A549 (cell line): ENCODE measurements around the gene SMTNL2.

Experiments used
- CTCF ChIP-seq: fragments of >200 bp; sonication (Bioruptor Twin); formaldehyde crosslinking; IDR thresholded peaks from 3 replicates; pipeline ENCODE4 v1.5.1; 2016
- EP300 ChIP-seq, 2 experiments: fragments of >200 bp; sonication (Bioruptor Twin); formaldehyde crosslinking; IDR thresholded peaks; 2 replicates in 1 of 2; 3 replicates in 1 of 2; pipeline ENCODE4 v1.6.1; 2016 to 2017
- ESRRA ChIP-seq: fragments of 150-350 bp; IDR thresholded peaks from 2 replicates; pipeline ENCODE4 v1.6.1; 2014; ENCODE audit warnings: mild to moderate bottlenecking, low read length, borderline replicate concordance
- FOSL2 ChIP-seq, 2 experiments: fragments of 450-650 bp in 1 of 2; fragments of >200 bp in 1 of 2; sonication (Bioruptor Twin) in 1 of 2; formaldehyde crosslinking; IDR thresholded peaks; 2 replicates each; pipeline versions ENCODE4 v1.5.0 to v1.6.1; 2016 to 2020; ENCODE audit warnings: mild to moderate bottlenecking in 1 of 2, moderate library complexity in 1 of 2
- HMGXB4 ChIP-seq: fragments of 250-450 bp; sonication (Bioruptor Pico); IDR thresholded peaks from 2 replicates; pipeline ENCODE4 v1.5.0; 2021; ENCODE audit warnings: mild to moderate bottlenecking, moderate library complexity, borderline replicate concordance
- JUN ChIP-seq, 2 experiments: fragments of >200 bp; sonication (Bioruptor Twin); formaldehyde crosslinking; IDR thresholded peaks; 2 replicates in 1 of 2; 3 replicates in 1 of 2; pipeline ENCODE4 v1.6.1; 2016 to 2017
- MYC ChIP-seq: IDR thresholded peaks from 2 replicates; pipeline ENCODE4 v1.6.1; 2012; ENCODE audit warnings: mild to moderate bottlenecking, inconsistent platforms, low read length, improper control_type of control experiment, borderline replicate concordance
- PHF8 ChIP-seq: fragments of 200-600 bp; sonication (generic); IDR thresholded peaks from 2 replicates; pipeline ENCODE4 v1.6.1; 2016; ENCODE audit warnings: low read depth, mild to moderate bottlenecking, antibody characterized with exemption, moderate library complexity, borderline replicate concordance
- POLR2A ChIP-seq: IDR thresholded peaks from 2 replicates; pipeline ENCODE4 v1.6.1; 2012; ENCODE audit warnings: mild to moderate bottlenecking, low read length
- SMC3 ChIP-seq: fragments of >200 bp; sonication (Bioruptor Twin); formaldehyde crosslinking; IDR thresholded peaks from 3 replicates; pipeline ENCODE4 v1.6.1; 2018; ENCODE audit warnings: inconsistent platforms
- ZC3H11A ChIP-seq: fragments of 450-650 bp; IDR thresholded peaks from 2 replicates; pipeline ENCODE4 v1.6.1; 2014; ENCODE audit warnings: antibody characterized with exemption, mild to moderate bottlenecking
- ZFP36 ChIP-seq: fragments of 450-650 bp; IDR thresholded peaks from 2 replicates; pipeline ENCODE4 v1.6.1; 2014; ENCODE audit warnings: borderline replicate concordance; ENCODE audit not compliant: partially characterized antibody

GRCh38 chr17:4587803-4588202, 3.5 kb downstream of the SMTNL2 start:
- TF ChIP-seq ZC3H11A (no peak), ESRRA (no peak), MYC (no peak), CTCF (no peak), POLR2A (no peak), HMGXB4 (no peak), JUN (IDR thresholded peaks at IDR 0.05) (no peak), FOSL2 (IDR thresholded peaks at IDR 0.05) (no peak), FOSL2 (CRISPR knock-in tag; IDR thresholded peaks at IDR 0.05) (no peak), ZFP36 (no peak), EP300 (IDR thresholded peaks at IDR 0.05) (no peak), PHF8 (no peak), SMC3 (no peak)
